Fibroblast of lung (primary cell): ENCODE data around the gene UIMC1.

Experiments
- EZH2 ChIP-seq: IDR thresholded peaks from 2 replicates; pipeline ENCODE4 v1.5.1; 2012; ENCODE audit warnings: low read length, control low read depth, mild to moderate bottlenecking; ENCODE audit errors: missing control alignments
- TF ChIP-seq, protein P1 (sequence below), 2 donors: IDR thresholded peaks in 1 of 2; conservative IDR thresholded peaks in 1 of 2; 1 replicate in 1 of 2; 2 replicates in 1 of 2; pipeline ENCODE4 v1.5.1; 2011 to 2012; ENCODE audit warnings: low read length in 2 of 2, control low read depth in 1 of 2, inconsistent platforms in 1 of 2, low read depth in 1 of 2, mild to moderate bottlenecking in 1 of 2

GRCh38 chr5:176941951-176942350 is 64.6 kb downstream of the UIMC1 start:
- TF ChIP-seq, protein P1, sequence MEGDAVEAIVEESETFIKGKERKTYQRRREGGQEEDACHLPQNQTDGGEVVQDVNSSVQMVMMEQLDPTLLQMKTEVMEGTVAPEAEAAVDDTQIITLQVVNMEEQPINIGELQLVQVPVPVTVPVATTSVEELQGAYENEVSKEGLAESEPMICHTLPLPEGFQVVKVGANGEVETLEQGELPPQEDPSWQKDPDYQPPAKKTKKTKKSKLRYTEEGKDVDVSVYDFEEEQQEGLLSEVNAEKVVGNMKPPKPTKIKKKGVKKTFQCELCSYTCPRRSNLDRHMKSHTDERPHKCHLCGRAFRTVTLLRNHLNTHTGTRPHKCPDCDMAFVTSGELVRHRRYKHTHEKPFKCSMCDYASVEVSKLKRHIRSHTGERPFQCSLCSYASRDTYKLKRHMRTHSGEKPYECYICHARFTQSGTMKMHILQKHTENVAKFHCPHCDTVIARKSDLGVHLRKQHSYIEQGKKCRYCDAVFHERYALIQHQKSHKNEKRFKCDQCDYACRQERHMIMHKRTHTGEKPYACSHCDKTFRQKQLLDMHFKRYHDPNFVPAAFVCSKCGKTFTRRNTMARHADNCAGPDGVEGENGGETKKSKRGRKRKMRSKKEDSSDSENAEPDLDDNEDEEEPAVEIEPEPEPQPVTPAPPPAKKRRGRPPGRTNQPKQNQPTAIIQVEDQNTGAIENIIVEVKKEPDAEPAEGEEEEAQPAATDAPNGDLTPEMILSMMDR (conservative IDR thresholded peaks at IDR 0.05 in 1 of 2, IDR thresholded peaks at IDR 0.05 in 1 of 2; ENCODE audit: low read depth in 1 of 2, low read length in 2 of 2): no peak
- TF ChIP-seq EZH2: no peak
